ENCODE measurements around the gene AKNA.

AKNA gene

DNA sequence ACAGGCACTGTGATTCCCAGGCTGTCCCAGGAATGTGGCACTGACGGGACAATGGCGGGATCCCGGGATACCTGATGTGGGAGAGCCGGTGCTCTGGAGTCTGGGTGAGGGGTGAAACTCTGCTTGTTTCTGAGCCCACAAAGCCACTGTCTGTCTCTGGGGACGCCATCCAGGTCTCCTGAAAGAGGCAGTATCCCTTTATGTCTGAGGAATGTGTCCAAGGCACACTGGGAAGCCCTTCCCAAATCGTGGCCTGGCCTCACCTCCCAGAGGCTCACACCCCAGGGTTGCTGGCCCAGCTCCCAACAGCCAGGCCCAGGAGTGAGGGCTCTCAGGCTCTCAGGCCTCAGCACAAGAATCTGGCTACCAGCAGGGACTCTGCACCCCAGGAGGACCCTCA, 31.0 kb downstream of the AKNA start:
- no peak for DNase-seq

DNA sequence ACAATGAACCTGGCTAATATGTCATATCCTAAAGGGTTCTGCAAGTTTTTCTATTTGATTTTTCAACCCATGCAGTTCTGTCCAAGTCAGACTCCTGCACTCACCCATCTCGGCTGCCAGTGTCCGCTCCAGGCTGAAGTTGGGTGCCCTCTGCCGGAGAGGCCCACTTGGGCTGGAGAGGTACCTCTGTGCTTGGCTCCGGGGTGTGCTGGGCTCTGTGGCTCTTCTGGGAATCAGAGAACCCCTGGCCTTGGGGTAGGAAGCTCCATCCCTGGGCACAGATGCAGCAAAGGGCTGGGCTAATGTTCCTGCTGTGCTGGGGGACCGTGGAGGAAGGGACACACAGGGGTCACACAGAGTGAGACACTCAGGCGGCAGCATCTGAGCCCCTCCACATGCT, 32.0 kb downstream of the AKNA start:
- DNase-seq, result no peak

DNA sequence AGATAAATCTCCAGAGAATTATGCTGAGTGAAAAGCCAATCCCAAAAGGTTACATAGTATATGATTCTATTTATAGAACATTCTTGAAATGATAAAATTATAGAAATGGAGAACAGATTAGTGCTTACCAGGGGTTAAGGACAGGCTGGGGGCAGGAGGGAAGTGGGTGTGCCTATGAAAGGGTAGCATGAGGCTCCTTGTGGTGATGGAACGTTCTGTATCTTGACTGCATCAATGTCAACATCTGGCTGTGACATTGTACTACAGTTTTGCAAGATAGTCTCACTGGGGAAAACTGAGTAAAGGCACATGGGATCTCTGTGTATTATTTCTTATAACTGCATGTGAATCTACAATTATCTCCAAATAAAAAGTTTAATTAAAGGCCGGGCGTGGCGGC, 35.9 kb downstream of the AKNA start:
- no peak for DNase-seq

DNA sequence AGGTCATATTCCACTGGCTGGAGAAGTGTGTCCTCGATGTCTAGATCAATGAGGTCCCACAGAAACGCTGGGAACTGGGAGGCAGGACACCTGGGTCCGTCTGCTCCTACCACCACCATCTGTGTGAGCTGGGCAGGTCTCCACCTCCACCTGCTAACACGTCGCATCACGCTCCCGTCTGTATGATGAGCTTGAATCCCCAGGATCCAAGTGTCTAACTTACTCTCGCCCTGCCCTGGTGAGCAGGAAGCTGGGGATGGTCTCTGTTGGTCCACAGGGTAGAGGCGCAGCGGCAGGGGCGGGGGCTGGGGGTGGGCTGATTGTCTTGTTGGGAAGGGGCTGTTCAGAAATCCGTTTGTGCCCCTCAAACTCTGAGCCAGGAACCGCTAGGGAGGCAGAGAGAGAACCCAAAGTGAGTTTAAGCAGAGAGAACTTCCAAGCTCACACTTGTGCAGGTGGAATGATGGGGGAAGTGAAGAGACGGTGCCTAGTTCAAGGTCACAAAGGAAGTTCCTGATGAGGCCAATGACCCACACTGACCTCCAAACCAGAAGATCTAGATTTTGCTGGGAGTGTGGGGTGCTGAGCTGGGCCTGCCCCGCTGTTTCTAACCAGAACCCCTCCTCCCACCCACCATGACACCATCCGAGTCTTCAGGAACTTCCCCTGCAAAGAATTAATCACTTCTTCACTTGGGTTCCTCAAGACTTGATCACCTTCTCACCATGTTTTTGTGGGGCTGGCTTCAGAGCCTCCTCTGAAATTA, 37.0 kb downstream of the AKNA start:
- no peak for DNase-seq

DNA sequence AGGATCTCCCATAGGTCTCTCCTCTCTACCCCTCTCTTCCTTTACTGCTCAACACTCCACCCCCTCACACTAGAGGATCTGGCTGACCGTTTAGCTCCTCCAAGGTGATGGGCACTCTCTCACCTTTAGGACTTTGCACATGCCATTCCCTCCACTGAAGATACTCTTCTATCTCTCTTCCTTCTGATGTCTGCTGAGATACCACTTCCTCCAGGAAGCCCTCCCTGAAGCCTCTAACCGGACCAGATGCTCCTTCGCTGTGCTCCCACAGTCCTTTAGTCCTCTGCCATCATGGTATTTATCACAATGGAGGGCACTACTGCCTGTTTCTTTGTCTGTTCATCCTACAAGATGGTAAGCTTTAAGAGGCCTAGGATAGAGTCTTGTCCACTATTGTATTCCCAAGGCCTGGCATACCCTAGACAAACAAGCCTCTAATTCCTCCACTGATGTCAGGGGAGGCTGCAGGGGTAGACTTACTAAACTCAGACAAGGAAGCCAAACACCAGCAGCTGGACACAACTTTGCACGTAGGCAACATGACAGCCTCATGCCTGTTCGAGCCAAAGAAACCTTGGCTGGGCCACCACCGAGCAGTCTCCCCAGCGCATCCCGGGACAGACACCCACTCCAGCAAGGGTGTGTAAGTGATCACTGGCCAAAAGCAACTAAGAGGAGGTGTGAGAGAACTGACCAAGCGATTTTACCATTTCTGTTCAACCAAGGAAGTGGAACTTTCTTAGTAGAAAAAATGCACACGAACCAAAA, 37.9 kb downstream of the AKNA start:
- no peak for DNase-seq

DNA sequence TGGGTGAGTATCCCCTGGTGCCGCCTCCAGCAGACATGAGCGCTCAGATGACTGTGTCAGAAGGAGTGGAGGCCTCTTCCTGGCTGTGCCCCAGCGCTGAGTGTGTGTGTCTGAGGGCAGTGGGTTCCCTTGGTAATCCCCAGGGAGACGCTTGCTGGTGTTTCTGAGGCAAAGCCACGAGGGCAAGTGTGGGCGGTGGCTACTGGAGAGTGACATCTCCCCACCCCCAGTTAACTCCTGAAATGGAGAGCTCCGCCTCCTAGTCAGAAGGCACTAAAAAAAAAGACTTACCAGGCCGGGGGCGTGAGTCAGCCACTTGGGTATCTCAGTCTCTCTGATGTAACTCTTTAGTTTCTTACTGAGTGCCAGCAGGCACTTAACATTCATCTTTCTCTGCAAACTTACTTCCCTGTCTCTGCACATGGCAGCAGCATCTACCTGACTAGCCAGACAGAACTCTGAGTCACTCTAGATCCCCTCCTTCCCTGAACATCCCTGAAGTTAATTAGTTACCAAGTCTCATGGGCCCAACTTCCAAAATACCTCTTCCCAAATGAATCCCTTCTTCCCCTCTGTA, 38.8 kb downstream of the AKNA start:
- DNase-seq, result no peak

DNA sequence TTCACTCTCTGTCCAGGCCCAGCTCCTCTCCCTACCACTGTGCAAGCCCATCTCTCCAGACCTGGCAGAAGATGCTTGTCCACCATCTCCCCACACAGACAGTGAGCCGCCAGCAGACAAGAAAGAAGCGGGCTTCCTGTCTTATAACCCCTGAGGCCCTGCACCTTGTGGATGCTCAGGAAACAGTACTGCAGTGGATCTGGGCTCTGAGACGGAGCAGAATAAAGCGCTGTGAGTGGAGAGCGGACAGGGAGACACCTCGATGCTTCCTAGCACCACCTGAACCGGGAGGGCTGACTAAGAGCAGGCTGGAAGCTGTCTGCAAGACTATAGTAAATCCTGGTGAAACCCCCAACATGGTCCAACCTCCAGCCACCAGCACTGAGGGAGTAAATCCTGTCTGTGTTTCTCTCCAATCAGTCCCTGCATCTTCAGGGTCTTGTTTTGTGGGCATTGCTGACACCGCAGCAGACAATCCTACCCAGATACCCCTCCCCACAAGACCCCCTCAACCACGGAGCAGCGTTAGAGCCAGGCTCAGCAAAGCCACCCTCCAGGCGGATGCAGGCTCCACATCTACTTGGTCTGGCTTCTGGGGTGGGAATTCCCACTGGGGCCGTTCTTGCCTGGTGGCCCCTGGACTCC, 39.4 kb downstream of the AKNA start:
- DNase-seq, result no peak

DNA sequence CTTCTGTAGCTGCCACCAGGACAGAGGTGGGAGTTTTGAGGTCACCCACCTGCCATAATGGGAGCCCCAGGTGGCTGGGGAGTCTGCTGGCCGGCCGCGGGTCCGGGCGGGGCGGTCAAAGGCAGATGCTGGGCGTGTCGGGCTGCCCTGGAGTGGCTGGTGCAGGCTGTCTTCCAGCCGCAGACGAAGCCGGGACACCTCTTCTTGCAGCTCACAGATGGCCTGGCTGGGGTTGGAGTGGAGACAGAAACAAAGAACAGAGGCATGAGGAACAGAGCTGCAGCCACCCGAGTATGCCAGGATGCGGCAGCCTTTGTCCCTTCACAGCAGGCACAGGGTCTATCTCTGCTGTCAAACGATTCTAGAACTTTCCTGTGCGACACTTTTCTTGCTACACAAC, 40.1 kb downstream of the AKNA start:
- no peak for DNase-seq

DNA sequence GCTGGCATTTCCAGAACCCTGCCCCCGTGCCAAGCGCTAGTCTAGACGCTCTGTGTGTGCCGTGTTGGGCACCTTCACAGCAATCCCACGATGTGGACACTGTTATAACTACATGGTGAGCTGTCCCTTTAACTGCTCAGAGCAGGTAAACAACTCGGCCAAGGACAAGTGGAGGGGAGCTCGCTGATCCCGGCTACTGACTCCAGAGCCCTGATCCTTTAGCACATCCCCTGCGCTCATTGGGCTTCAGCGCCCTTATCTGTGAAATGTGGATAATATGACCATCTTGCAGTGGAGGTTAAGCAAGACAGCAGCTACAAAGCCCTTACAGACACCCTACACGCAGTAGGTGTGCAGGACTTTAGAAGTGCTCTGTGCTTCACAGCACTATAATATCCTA, 41.6 kb downstream of the AKNA start:
- DNase-seq, result no peak

DNA sequence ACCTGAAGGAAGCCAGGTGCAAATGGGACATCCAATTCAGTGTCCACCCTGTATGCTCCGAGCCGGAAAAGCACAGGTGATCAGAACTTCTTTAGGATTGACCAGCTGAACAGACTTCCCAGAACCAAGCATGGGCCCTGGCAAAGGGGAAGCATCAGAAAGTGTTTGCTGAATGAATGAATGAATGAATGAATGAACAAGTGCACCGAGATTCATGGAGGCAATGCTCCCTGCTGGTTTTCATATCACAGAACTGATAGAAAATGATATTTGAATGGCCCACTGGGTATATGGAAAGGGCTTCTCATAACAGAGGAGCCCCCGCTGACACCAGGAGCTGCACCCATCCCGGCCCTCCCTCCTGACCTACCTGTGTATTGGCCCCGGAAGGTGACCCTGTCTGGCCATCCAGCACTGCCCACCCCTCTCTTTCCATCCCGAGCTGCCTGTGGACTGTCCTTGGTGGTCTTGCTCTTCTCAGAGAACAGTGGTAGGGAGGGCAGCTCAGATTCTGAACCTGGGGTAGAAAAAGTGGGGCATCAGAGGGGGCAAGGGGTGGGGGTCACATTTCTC, 42.2 kb downstream of the AKNA start:
- no peak for DNase-seq

DNA sequence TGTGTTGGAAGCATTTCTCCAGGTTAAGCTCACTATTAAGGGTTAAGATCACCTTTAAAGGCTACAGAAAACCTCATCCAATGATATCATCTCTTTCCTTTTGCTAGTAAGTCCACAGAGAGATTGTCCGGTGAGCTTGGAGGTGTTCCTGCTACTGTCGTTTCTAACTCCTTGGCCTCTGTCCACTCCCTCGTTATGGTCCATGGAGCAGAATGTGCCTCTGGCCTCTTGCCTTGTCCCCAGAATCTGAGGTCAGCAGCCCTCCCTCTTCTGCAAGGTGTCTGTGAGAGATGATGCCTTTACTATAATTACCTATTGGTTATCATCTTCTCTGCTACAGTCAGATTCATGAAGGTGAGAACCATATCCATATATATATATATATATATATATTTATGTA, 43.1 kb downstream of the AKNA start:
- DNase-seq, result no peak

DNA sequence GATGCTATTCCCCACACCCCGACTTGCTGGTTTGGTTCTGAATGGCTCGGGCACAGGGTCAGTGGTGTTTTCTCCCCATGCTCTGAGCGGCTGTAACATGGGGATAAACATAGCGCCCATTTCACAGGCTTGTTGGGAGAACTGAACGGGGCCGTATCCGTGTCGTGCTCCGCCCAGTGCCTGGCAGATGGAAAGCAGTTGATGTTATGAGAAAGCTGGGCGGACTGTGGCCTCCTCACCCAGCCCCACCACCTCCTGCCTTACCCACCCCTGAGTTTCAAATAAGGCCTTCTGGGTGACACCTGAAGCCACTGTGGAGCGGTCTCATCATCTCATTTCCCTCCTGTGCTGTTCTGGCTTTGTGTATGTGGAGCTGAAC, 43.6 kb downstream of the AKNA start:
- no peak for DNase-seq

DNA sequence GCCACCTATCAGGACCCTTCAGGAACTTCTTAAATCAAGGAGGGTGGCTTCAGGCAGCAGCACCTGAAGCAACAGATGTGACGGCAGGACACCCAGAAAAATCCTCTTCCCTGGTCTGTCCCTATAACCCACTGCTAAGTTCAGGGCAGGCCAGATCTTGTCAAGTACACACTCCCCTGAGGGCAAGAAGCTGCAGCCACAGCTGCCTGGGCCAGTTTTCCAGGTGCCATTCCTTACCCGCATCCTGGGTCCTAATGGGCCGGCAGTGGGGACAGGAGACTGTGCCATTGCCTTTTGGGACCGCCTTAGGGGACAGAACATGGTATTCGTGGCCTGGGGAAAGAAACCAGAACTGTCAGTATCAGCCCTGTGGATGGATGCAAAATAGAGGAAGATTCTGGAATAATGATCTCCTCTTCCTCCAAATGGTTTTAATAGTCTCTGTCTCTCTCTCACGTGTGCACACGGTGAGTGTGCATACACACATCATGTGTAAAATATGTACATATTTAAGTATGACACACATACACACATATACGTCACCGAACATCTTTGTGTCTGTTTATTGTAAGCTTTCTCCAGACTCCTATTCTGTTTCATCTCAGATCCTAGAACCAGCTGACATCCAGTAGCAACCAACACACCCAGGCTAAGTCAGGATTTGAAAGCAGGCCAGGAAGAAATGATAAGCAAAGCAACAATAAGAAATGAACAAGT, 44.2 kb downstream of the AKNA start:
- DNase-seq, result no peak

DNA sequence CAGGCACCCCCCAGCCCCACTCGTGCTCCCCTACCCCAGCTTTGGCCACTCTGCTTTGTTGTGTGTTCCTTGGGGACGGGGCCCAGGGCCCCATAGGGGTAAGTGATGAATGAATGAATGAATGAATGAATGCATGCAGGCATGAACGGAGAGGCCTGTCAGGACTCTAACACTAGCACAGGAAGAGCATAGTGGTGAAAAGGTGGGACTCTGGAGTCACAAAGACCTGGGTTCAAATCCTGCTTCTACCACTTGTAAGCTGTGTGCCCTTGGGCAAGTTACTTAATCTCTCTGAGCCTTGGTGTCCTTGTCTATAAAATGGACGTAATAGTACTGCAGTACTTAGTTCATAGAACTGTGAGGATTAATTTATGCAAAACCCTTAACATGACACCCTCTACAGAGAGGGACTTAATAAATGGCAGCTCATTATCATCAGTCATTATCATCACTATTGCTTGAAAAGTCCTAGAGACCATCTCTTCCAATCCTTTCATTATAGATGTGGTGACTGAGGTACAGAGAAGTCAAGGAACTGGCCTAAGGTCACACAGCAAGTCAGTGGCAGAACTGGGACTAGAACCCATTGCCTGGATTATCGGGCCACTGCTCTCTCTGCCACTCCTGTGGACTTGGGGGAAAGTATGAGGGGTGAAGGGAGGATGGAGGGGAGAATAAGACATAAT, 44.9 kb downstream of the AKNA start:
- no peak for DNase-seq

DNA sequence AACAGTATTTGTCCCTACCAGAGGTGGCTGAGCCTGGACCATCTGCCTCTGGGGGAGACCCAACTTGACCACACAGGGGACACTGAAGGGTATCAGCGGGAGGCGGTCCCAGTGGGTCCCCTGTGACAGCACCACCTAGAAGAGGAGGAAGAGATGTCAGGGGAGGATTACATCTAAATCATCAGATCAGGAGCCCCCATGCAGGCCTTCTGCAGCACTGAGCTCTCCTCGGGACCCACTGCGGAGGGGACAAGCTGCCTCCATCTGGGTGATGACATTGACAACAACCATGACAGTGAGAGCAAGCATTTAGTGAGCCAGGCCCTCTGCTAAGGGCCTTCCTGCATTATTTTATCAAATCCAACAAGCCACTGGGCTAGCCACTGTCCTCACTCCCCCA, 45.8 kb downstream of the AKNA start:
- DNase-seq, result no peak

DNA sequence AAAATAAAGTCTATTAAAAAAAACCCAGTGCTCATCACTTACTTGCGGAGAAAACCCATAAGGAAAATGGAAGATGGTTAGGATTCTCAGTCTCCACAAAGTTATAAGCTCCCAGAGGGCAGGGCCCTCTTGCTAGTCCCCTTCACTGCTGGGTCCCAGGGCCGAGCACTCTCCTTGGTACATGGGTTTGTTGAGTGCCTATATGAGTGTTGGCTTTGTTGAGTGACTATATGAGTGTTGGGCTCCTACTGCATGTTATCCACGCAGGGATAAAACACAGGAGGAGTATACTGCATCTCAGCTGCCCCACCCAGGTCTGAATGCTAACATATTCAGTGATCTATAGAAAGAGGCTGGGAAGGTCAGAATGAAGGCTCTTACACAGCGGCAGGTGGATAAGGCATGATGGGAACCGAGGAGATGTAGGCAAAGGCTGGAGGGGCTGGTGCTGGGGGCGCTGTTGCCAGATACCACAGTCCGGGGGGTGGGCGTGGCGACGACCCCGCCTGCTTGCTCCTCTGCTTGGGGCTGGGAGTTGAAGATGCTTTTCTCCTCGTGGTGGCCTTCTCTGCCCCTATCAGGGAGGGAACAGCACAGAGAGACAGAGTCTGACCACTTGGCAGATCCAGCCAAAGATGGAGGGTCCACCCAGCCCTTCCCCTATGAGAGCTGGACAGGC, 46.5 kb downstream of the AKNA start:
- no peak for DNase-seq

DNA sequence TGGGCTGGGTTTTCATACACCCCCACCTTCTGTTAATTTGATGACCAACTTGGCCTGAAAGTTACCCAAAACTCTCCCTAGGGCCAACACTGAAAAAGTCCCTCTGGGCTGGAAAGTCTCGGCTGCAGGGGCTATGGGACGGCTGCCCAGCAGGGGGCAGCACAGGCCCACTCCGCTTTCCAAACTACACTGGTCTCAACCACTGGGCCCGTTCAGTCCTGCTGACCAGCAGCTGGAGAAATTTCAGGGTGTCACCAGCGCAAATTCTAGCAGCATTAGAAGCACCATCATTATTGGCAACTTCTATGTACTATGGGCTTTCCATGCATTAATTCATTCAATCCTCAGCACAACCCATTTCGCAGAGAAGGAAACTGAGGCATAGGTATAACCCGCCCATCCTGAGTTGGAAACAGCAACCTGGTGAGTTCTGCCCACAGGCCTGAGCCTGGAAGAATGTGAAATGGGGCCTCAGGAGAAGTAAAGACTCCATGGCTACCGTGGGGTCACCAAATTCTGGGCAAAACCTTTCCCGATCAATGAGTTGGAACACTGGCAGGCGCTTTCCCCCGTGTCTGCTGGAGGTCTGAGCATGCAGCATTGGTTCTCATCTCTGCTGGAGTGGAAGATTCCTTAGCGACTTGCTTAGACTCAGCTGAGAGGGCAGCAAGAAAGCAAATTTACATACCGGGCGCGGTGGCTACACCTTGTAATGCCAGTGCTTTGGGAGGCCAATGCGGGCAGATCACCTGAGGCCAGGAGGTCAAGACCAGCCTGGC, 48.5 kb downstream of the AKNA start:
- no peak for DNase-seq

DNA sequence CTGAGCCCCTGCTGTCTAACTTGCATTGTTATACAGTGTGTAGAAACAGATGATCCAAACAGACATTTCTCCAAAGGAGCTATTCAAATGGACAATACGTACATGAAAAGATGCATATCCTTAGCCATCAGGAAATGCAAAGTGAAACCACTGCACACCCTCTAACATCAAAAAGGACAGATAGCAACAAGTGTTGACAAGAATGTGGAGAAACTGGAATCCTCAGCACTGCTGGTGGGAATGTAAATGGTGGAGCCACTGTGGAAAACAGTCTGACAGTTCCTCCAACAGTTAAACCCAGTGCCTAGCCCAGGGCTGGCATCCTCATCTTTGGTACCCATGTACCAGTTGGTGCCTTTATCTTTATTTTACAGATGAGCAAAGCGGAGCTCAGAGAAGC, 49.6 kb downstream of the AKNA start:
- no peak for DNase-seq

DNA sequence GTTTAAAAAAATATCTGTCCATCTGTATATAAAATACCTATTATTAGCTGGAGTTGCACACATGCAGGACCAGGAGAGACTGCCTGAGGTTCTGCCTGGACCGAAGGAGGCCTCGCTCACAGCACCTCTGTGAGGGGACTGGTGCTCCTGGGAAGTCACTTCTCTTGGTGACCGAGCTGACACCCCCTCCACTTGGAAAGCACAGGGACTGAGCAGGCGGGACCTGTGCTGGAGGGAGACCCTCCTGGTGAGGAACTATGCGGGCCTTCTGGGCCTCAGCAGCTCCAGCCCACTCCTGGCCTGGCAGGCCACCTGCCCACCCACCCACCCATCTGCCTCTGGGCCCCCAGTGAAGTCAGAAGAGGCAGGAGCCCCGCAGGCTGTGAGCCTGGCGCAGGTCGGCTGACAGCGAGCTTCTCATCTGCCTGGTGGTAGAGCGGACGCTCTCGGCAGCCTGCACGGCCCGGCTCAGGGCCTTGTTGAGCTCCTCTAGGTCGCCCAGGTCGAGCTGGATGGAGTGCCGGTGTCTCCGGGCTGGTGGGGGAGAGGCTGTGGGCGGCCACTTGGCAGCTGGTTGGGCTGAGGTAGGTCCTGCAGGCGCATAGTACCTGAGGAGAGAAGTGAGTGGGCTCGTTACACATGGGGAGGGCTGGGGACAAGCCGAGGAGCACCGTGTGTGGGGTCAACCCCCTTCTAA, 50.9 kb downstream of the AKNA start:
- no peak for DNase-seq

DNA sequence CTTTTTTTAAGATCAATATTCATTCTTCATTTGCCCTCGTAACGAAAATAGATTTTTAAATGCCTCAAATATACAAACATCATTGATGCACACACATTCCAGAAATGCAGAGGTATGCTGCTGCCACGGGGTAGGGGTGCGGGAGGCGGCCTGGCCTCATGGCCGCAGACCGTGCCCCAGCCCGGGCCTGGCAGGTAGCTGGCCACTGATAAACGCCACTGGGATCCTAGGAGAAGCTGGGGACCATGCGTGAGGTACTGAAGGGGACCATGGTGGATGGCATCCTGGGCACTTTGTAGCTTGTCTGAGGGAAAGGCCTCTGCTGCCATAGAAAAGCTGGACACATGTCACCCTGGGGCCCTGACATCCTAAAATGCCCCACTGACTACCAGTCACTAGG, 51.6 kb downstream of the AKNA start:
- DNase-seq, result no peak

All from NCI-H2029 treated with DMSO at 0.1 percent for 48 hours (cell line).